Hepatic stellate cell (primary cell): Measurements from ENCODE around the gene SOX5.

Source experiments
- DNase-seq: peaks from one replicate; pipeline ENCODE4 v3.0.0; 2011; ENCODE audit warnings: low spot score

Gene SOX5

DNA sequence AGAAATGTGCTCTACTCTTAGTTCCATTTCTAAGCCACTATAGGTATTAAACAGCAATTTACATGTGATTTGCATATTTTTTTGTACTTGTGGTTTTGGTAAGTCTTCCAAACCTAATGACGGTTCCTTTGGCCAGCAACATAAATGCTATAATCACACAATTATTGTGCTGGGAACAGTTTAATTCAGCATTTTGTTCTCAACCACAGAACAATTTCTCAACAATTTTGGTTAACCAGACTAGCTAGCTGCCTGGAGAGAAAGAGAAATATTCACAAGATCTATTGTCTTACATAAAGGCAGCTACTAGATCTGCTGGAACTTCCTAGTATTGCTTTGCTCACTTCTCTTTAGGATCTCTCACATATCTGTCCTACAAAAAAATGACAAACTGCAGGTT lies 265.3 kb downstream of the SOX5 start:
- no peak for DNase-seq

DNA sequence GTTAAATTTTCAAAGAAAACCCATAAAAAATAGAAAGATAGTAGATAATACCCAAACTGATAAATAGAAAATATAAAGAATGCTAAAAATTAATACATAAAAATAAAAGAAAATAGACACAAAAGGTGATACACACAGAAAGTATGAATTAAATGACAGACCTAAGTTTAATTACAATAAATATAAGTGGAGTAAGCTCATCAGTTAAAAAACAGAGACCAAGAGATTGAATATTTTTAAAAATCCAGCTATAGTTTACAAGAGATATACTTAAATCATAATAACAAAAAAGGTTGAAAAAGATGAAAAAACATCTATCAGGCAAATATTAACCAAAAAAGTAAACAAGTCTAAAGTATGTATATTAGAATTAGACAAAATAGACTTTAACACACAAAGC lies 268.2 kb downstream of the SOX5 start:
- DNase-seq, result no peak

DNA sequence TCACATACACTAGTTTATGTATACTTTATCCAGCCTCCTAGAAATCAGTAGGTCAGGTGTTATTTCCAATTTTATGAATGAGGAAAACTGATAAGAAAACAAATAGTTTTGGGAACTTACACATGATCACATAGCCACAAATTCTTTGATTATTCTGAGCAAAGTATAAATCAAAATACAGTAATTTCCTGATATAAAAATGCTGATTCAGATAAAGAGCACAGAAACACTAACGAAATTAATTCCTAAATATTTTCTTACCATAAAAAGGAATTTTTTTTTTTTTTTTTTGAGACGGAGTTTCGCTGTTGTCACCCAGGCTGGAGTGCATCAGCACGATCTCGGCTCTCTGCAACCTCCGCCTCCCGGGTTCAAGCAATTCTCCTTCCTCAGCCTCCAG lies 275.4 kb downstream of the SOX5 start:
- no peak for DNase-seq

DNA sequence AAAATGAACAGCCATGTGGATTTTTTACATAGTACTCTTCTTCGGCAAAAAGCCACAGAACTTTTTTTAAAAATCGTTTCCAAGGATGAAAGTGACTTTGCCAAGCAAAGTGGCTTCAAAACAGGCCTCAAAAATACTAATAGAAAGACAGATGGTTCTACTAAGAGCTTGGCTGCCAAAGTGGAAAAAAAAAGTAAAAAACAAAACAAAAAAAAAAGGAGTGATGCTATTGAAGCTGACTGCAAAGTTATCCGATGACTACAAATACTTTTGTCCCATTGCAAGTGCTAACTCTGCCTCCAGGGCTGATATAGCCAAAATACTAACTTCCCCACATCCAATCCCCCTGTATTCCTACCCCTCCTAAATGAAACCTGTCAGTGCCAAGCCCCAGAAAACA lies 277.6 kb downstream of the SOX5 start:
- no peak for DNase-seq

DNA sequence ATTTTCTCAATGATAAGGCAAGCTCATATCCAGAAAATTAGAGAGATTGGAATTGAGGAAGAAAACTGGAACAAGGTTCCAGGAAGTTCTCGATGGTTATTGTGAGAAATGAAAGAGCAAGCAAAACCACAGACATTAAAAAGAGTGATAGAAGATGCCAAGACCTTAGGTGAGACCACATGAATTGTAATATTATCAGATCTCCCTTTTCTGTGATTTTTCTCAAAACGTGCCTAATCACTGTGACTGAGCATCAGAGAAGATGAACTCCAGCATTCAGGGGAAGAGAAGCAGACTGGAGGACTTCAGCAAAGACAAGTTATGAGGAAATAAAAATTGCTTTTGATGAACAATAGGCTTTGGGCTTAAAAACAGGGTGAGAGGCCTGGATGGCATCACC lies 278.8 kb downstream of the SOX5 start:
- DNase-seq, result no peak

DNA sequence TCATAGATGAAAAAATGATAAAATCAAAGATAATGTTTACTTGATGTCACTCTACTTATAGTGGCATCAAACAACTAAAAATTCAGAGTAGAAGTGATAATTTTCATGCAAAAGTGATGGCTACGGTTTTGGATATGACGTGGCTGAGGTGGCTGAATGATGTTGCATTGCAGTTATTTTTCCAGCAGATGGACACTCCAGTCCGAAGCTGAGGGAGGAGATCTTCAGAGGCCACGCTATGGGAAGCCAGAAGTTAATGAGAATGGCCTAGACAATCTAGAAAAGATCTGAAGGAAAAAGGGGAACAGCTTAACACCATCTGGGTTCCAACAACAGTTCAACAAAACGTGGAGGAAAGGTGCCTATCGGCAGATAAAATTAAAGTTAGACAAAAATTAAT lies 279.8 kb downstream of the SOX5 start:
- no peak for DNase-seq

DNA sequence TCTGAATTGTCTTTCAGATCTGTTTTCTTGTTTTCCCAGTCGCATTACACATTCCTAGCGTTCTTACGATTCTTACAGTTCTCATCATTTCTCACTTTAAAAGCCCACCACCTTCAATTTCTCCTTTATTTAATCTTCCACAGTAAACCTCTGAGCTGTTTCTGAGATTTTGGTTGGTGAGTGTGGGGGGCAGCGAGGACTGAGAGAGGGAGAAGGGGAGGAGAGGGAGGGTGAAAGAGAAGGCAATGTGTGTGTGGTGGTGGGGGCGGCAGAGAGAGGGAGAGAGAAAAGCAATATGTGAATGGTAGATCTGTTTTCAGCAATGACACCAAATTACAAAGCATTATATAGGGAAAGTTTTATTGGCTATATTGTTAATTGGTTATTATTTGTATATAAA lies 282.6 kb downstream of the SOX5 start:
- no peak for DNase-seq

DNA sequence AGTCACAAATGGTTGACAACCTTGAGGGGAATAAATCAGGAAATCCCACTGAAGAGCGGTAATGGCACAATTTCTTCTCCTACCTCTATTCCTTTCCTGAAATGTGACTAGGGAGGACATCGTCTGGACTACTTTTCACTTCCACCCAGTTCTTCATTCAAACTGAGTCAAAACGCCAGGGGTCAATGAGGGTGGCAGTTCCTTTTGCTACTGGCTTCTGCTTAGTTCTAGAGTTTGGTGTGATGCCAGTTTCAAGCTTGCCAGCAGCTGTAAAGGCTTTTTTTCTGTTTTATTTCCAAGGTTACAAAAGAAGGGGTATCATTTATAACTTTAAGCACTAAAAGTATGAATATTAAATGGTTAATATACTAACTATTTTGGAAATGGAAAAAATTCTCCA lies 286.5 kb downstream of the SOX5 start:
- no peak for DNase-seq

DNA sequence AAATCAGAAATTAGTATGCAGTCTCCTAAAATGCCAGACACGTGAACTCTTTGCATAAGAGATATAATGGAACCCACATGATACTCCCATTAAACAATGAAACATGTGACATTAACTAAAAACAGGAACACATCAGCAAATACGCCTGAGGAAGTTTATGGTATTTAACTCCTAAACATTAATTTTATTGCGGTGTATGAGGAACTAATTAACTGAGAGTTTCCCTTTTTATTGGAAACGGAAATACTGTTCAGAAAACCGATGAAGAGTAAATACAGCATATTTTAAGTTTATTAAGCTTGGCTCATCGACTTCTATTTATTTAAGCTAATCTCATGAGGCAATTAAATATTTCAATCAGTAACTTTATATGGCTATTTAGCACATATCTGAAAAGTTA lies 290.3 kb downstream of the SOX5 start:
- no peak for DNase-seq

DNA sequence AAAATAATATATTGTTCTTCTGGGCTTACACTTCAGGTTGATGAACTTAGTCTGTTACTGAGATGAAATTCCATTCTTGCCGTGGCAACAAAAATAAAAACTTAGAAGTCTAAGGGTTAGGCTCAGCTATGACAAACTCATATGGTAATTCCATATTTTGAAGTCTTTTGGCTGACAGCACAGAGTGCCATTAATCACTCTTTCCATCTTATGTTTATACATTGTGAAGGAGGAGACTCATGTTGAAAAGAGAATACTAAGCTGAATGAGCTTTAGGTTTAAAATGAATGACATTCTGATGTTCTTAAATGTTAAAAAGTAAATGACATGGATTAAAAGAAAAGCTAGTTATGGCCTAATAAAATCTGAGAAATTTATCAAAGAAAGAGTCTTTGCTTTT lies 291.9 kb downstream of the SOX5 start:
- no peak for DNase-seq

DNA sequence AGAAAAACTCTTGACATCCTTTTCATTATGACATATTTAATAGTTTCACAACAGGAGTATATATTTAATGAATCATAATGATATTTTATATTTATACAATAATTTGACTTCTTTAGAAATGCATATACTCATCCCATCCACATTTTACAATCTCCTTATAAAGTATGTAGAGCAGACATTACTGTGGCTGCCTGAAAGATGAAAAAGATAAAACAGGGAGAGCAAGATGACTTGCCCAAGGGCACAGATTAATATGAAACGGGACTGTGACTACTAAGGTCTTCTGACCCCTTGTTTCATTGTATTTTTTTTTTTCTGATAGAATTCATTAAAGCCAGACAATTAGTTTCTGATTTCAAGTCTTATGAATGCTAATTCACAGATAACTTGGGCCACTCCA lies 293.6 kb downstream of the SOX5 start:
- DNase-seq, result no peak

DNA sequence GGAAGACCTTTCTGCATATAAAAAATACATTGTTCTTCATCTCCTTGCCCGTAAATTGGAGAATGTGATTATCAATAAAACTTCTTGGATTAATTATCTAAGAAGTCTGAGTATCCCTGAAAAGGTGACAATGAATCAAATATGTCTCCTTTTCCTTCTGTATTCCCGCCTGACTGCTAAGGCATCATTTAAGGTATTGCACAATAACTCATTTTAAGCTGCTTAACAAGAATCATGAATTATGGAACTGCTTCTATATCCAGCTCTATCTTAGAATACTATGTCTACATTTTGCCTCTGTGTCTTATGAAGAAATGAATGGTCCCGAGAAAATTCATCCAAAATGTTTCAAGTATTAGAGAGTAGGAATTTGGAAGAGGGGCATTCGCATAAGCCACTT lies 294.4 kb downstream of the SOX5 start:
- no peak for DNase-seq

DNA sequence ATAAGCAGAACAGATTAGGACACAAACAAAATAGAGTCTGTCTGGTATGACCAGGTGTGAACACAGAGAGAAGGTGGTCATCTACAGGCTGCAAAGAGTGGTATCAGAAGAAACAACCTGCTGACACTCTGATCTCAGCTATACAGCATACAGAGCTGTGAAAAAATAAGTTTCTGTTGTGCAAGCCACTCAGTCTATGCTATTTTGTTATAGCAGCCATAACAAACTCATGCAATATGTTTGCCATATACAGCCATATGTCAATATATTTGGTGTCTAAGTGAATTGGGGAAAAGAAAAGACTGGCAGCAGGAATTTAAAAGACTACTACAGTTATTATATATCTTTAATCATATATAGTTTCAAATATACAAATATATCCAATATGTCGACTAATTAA lies 300.9 kb downstream of the SOX5 start:
- no peak for DNase-seq

DNA sequence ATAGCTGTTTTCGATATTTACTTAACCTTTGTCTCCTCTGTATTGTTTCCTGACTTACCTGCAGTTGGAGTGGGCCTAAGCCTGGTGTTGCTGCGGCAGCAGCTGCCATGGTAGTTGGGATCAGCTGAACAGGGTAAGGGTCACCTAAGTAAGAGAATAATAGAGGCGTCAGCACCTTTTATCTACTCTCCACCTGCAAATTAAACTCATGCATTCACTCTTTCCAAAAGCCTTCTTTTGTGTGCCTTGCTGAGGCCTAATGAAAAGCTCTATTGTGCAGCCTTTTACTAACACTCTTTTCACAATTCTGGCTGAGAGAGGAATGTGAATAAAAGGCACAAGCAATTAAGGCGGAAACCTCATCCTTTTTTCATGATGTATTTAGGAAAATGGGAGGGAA lies 308.7 kb downstream of the SOX5 start:
- no peak for DNase-seq

DNA sequence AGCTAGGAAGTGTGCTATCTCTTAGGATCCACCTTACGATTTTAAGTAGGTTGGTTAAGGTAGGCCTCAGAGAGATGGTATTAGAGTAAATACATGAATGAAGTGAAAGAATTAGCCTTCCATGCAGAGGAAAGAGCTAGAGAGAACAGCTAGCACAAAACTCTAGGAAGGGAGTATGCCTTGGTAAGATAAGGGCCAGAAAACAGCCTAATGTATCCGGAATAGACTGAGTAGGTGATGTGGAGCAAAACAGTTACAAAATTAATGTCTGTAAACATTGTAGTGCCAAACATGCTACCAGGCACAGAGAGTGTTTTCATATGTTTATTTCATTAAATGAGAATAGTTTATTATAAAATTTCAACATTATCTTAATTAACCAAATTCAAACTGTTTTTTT lies 315.1 kb downstream of the SOX5 start:
- DNase-seq, result no peak

DNA sequence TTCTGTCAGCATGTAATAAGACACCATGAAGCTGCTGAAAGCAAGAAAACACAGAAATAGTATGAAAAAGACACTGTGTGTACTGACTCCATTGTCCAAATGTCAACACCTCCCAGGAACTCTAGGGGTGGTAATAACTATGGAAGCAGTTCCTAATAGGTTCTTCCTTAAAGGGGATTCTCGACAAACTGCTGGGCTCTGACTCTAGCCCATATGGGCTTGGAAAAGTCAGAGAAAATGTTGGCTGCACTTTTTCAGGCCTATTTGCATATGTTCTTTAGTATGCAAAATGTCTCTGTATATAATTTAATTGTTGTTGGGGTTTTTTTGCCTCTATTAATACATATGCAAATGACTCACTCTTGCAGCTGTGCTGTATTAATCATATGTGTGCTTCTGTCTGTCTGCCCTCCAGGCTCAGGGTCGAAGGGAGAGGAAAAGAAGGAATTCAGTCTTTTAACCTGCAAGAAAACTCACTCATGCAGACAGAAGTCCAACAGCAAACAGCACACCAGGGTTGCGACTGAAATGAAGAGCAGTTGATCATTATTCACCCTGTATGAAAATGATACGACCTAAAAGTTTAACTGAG lies 317.6 kb downstream of the SOX5 start:
- no peak for DNase-seq

DNA sequence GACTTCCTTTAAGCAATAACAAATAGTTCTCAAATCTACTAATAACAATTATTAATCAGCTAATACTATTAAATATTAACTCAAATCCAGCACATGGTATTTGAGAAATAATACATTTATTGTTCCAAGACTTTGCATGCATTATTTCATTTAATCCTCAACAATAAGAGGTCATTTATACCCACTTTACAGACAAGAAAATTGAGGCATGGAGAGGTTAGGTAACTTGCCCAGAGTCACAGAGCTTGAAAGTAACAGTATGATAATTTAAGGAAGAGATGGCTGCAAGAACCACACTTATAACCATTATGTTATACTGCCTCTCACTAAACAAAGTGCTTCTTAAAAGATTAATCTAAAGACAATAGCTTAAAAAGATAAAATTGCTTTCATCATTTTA lies 318.9 kb downstream of the SOX5 start:
- DNase-seq, result no peak

DNA sequence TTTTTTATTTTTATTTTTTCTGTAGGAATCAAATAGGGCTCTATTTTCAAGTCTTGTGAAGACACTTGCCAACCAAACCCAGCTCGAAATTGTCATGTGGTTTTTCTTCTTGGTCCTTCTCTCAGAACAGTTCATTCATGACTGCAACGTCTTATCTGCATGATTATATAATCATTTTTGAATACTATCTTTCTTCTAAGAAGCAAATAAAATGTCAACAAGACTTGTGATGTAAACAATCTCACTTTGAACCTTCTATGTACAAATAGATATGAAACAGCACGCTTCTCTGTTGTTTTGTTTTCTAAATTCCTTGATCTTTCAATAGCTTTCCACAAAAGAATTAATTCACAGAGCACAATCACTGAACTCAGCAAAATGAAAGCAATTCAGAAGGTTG lies 320.7 kb downstream of the SOX5 start:
- DNase-seq, result no peak

DNA sequence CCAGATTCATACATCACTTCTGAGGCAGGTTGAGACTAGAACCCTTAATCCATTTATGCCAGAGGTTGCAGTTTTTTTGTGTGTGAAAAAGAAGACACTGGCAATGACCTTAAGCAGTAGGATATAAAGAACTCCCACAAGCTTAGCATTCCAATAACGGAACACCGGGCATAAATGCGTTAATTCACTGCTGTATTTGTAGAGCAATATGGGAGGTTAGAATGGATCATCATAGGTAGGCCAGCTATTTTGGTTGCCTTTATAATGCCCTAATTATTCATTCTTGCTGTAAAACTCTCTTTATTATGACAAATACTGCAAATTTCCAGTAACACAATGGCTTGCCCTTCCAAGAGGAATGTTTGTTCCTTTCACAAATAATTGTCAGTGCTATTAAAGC lies 322.7 kb downstream of the SOX5 start:
- no peak for DNase-seq

DNA sequence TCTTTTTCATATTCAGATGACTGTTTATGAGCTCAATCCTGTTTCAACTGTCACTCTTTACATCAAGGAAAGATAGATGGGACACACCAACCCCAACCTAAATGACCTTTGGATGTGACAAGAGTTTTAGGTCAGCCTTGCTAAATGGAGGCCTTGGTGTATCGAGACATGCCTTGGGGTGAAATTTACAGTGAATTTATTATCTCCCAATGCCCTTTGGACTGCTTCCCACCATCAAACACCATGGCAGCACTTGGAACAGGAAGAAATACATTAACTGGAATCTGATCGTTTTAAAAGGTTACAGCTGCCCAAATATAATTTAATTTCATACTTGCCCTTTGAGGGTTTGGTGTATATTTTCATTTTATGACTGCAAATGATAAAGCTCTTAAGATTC lies 327.6 kb downstream of the SOX5 start:
- DNase-seq, result no peak

DNA sequence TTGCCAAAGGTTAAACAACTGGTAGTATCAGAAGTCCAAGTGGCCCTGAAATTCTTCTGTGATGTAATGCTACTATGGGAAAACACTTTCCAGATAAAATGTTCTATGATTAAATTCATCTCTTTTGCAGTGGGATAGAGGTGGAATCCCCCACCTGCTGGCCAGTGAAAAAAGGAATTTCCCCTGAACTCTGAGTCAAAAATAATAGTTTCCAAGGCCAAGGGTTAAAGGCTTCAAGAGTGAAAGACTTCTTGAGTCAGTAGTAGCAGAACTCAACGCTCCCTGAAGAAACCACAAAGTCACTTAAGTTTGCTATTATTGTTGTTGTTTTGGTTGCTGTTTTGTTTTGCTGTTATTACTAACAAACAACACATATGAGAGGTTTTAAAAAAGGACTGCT lies 330.8 kb downstream of the SOX5 start:
- DNase-seq, result no peak

DNA sequence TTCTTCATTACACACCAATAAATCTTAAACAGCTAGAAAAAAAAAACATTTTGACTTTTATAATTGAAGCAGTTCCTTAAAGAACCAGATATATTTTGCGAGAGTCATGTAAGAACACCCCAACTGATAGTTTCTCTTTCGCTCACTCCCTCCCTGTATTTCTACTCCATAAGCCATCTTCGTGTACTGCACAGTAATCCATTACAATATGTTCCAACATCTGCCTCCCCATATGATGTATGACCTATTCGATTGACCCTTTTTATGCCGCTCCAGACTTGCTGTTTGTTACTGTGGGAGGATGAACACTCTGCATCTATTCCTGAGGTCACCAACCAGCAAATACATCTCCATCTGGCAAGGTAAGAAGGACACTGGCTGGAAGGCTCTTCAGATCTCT lies 331.7 kb downstream of the SOX5 start:
- no peak for DNase-seq

DNA sequence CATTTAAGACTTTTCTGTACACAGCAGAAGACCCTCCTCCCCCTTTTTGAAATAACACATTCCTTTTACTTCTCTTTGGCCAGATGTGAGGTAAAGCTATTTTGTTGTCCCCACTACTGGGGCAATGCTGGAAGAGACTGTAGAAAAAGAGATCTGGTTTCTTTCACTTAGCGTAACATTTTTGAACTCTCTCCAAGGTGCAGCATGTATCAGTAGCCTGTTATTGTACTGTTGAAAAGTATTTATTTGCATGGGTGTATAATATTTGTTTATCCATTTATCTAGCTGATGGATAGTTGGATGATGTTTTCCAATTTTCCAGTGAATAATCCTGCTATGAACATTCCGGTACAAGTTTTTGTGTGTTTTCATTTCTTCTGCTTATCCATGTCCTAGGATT lies 335.2 kb downstream of the SOX5 start:
- no peak for DNase-seq

DNA sequence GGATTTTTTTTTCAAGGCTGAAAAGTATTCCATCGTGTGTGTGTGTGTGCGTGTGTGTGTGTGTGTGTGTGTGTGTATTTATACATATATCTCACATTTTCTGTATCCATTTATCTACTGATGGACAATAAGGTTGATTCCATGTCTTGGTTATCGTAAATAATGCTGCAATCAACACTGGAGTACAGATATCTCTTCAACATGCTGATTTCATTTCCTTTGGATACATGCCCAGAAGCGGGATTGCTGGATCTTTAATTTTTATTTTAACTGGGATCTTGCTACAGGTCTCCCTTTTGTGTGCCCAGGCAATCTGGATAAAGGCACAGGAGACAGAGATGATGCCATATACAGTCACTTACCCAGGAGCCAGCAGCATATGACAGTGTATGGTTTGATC lies 338.1 kb downstream of the SOX5 start:
- DNase-seq, result no peak

DNA sequence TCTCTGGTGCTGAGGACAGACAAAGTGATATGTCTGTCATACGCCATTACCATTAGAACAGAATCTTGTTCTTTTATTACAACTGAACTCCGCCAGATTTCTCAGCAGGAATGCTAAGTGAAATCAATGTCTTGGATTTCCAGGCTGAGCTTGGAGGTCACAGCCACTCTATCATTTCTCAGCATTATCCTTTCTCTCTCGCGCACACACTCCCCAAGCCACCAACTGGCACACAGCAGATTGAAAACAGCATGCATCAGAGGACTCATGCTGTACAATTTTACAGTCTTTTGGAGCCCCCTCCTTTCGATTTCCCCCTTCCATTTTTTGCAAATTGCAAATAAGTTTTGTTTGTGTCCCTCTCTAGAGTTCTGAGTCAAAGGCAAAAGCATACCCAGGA lies 348.6 kb downstream of the SOX5 start:
- no peak for DNase-seq
